Activated naive CD4-positive, alpha-beta T cell treated with anti-CD3 and anti-CD28 coated beads, Interleukin-2, amount 10 ng/mL, durations not matched to agents 7 days and 5 days (primary cell): Measurements from ENCODE around the gene PUSL1.

Source experiments
- CTCF ChIA-PET: fragments of 350-600 bp; sonication (Branson Sonifier 250); formaldehyde crosslinking; loops from one replicate; lab custom pipeline; 2021; ENCODE audit warnings: antibody characterized with exemption; lab: Charles Lee
- DNase-seq: peaks from one replicate; pipeline ENCODE4 v3.0.0-alpha.2; 2020
- H3K27ac Mint-ChIP-seq: one replicate; pipeline ENCODE4 v1.8.0; 2021; ENCODE audit warnings: mild to moderate bottlenecking, moderate library complexity, mixed read lengths
- H3K27me3 Mint-ChIP-seq: one replicate; pipeline ENCODE4 v1.8.0; 2021; ENCODE audit warnings: mild to moderate bottlenecking, mixed read lengths
- H3K36me3 Mint-ChIP-seq: one replicate; pipeline ENCODE4 v1.8.0; 2021; ENCODE audit warnings: mixed read lengths
- H3K4me1 Mint-ChIP-seq: one replicate; pipeline ENCODE4 v1.8.0; 2021; ENCODE audit warnings: mixed read lengths
- H3K4me3 Mint-ChIP-seq: one replicate; pipeline ENCODE4 v1.8.0; 2021; ENCODE audit warnings: mild to moderate bottlenecking, moderate library complexity, mixed read lengths
- H3K9me3 Mint-ChIP-seq: one replicate; pipeline ENCODE4 v1.8.0; 2021; ENCODE audit warnings: mixed read lengths

PUSL1 gene

DNA sequence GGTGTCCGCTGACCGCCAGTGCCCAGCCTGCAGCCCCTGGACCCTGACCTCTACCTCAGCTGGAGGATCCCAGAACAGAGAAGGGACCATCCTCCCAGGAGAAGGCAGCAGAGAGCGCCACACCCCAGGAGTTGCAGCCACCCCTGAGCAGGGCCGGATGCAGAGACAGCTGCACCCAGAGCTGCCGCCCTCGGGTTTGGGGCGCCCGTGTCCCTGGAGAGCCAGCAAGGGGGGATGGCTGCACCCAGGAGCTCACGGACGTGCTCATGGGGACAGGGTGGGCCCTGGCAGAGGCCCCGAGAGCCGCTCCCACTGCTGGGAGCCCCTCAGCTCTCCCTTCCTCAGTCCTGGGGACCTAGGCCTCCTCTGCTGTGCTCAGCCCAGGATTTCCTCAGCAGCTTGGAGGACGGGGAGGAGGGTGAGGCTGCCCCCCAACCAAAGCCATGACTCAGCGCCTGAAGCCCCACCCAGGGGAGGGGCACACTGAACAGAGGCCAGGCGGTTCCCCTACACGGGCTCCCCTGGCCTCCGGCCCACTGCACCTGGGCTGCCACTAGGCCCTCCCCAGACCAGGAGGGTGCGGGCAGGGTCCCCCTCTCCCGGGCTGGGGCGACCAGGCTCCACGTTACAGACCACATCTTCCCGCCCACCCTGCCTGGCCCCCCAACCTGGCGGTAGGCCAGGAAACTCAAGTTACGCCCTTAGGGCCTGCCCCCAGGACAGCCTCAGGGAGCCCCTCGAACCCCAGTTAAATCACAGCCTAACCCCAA is 2.9 kb upstream of the PUSL1 start:
- Mint-ChIP-seq H3K4me3 (peak overlapping the region; percentile 89), H3K4me1 (peaks cover 26% of the 10 kb centered on the region), H3K27me3 (no peaks in the 10 kb centered on the region), H3K27ac (peak overlapping the region; percentile 93), H3K36me3 (no peaks in the 10 kb centered on the region), H3K9me3 (no peaks in the 10 kb centered on the region)
- CTCF ChIA-PET, result interaction anchor here (0.7 to 1.5 kb wide), 9 partner anchors 9 to 322 kb away, joined by 3 to 12 read pairs (median 3); partner anchors contain the start of gene AURKAIP1
- peak; percentile 86 for DNase-seq

- Mint-ChIP-seq H3K4me3 (peak overlapping the region; percentile 89), H3K27me3 (no peaks in the 10 kb centered on the region), H3K27ac (peak overlapping the region; percentile 93), H3K4me1 (peaks cover 26% of the 10 kb centered on the region), H3K36me3 (peaks cover 3% of the 10 kb centered on the region), H3K9me3 (no peaks in the 10 kb centered on the region)
- CTCF ChIA-PET, result interaction anchor here (1.1 to 1.3 kb wide), 3 partner anchors 66 to 323 kb away, joined by 3 to 12 read pairs (median 7); partner anchors contain the start of gene AURKAIP1
- peak; percentile 52 for DNase-seq
Observed at GRCh38 chr1:1306070-1306660, 2.2 kb upstream of the PUSL1 start.

DNA sequence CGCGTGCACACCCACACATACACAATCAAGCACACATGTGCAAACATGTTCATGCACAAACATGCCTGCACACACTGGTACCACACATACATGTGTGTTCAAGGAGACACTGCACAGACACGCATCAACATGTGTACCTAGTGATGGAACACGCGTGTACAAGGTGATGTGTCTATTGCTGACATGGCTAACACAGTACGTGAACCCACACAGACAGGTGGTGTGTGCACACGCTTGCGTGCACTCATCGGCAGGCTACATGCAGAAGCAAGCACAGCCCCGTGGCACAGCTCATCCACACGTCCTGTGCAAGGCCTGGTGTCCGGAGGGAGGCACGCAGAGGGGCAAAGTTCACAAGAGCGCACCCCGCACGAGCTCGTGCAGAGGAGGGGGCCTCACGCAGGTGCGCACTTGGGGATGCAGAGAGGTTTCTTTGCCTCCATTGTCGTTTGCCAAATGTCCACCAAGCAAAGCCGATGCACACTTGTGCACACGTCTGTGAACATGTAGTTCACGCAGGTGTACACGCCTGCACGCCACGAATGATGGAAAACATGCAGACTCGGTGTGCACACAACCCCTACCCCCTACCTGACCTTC is 1.6 kb upstream of the PUSL1 start:
- peaks cover 3% of the 10 kb centered on the region for H3K36me3 Mint-ChIP-seq
- H3K9me3 Mint-ChIP-seq, result no peaks in the 10 kb centered on the region
- no peak for DNase-seq
- H3K27me3 Mint-ChIP-seq, result no peaks in the 10 kb centered on the region
- peak overlapping the region; percentile 93 for H3K27ac Mint-ChIP-seq
- peaks cover 26% of the 10 kb centered on the region for H3K4me1 Mint-ChIP-seq
- CTCF ChIA-PET, result interaction anchor here (0.5 kb wide), 1 partner anchor 289 kb away, joined by 3 read pairs; no protein-coding TSS in a partner anchor
- peak overlapping the region; percentile 89 for H3K4me3 Mint-ChIP-seq

DNA sequence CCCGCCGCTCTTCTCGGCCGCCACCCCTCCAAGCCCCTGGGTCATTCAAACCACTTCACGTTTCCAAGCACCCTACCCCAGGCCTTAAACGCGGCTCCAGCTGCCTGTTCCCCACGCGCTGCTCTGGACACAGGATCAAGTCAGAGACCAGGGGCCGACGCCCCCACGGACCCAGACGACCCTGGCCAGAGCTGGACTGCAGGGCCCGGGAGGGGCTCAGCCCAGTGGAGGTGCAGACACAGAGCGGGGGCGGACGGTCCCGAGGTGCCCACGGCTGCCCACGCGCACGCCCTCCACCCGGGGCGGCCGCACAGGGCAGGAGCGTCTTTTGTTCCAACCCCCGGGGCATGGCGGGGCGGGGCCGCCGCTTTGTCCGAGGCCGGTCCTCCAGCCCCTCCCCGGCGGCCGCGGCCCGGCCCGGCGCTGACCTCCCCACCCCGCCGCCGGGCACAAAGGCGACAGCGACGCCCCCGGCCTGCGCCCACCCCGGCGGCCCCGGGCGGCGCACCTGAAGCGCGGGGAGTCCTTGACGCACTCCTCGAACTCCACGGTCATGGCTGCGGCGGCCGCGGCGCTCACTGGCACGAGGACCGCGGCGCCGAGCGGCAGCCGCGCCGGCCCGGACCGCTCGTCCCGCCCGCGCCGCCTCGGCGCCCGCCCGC is 1.0 kb upstream of the PUSL1 start:
- Mint-ChIP-seq H3K27ac (peak overlapping the region; percentile 93), H3K4me3 (peak overlapping the region; percentile 89), H3K4me1 (peaks cover 26% of the 10 kb centered on the region), H3K27me3 (no peaks in the 10 kb centered on the region), H3K36me3 (peaks cover 3% of the 10 kb centered on the region), H3K9me3 (no peaks in the 10 kb centered on the region)
- no peak for DNase-seq
- CTCF ChIA-PET, result interaction anchor here (0.5 kb wide), 1 partner anchor 290 kb away, joined by 3 read pairs; no protein-coding TSS in a partner anchor

DNA sequence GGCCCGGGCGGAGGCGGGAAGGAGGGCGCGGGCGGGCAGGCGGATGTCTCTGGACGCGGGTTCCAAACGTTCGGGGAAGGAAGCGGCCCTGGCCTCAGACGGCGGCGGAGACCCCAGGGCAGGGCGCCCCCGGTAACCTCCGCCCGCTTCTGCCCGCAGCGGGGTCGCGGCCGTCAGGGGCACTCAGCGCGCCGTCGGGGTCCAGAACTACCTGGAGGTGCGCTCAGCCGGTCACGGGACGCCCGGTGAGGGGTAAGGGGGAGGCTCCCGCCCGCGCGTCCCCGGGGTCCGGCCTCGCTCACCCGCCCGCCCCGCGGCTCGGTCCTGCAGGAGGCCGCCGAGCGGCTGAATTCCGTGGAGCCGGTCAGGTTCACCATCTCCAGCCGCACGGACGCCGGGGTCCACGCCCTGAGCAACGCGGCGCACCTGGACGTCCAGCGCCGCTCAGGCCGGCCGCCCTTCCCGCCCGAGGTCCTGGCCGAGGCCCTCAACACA is 406 bp downstream of the PUSL1 start:
- Mint-ChIP-seq H3K36me3 (peaks cover 11% of the 10 kb centered on the region), H3K27me3 (no peaks in the 10 kb centered on the region), H3K4me1 (peaks cover 26% of the 10 kb centered on the region), H3K27ac (peak overlapping the region; percentile 89), H3K9me3 (no peaks in the 10 kb centered on the region), H3K4me3 (peak overlapping the region; percentile 84)
- no peak for DNase-seq
- CTCF ChIA-PET, result no interaction called here

- peak overlapping the region; percentile 83 for H3K27ac Mint-ChIP-seq
- no peaks in the 10 kb centered on the region for H3K27me3 Mint-ChIP-seq
- peak overlapping the region; percentile 76 for H3K4me3 Mint-ChIP-seq
- peaks cover 25% of the 10 kb centered on the region for H3K4me1 Mint-ChIP-seq
- H3K9me3 Mint-ChIP-seq, result no peaks in the 10 kb centered on the region
- peaks cover 11% of the 10 kb centered on the region for H3K36me3 Mint-ChIP-seq
- CTCF ChIA-PET, result no interaction called here
- peak; percentile 34 for DNase-seq
Observed at GRCh38 chr1:1309251-1310108, 1.1 kb downstream of the PUSL1 start.

- DNase-seq, result no peak
- H3K36me3 Mint-ChIP-seq, result peaks cover 15% of the 10 kb centered on the region
- no peaks in the 10 kb centered on the region for H3K9me3 Mint-ChIP-seq
- peaks cover 21% of the 10 kb centered on the region for H3K4me1 Mint-ChIP-seq
- peak overlapping the region; percentile 76 for H3K4me3 Mint-ChIP-seq
- CTCF ChIA-PET, result no interaction called here
- H3K27me3 Mint-ChIP-seq, result no peaks in the 10 kb centered on the region
- H3K27ac Mint-ChIP-seq, result peak overlapping the region; percentile 42
Observed at GRCh38 chr1:1310109-1310385, 1.6 kb downstream of the PUSL1 start.

DNA sequence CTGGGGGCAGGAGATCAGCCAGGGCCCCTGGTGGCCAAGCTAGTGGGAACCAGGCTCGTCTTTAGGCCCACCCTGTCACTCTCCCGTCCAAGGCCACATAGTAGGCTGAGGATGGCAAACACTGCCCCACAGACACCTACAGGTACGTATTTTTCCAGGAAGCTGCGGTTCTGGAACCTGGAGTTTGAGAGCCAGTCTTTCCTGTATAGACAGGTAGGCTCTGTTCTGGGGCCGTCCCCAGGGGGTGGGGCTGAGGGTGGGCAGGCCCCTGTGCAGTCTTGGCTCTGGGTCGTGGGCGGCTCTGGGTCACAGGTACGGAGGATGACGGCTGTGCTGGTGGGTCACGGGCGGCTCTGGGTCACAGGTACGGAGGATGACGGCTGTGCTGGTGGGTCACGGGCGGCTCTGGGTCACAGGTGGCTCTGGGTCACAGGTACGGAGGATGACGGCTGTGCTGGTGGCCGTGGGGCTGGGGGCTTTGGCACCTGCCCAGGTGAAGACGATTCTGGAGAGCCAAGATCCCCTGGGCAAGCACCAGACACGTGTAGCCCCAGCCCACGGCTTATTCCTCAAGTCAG is 2.2 kb downstream of the PUSL1 start:
- Mint-ChIP-seq H3K27ac (peak overlapping the region; percentile 14), H3K27me3 (no peaks in the 10 kb centered on the region), H3K9me3 (no peaks in the 10 kb centered on the region), H3K36me3 (peaks cover 16% of the 10 kb centered on the region), H3K4me3 (peak overlapping the region; percentile 76), H3K4me1 (peaks cover 19% of the 10 kb centered on the region)
- CTCF ChIA-PET, result no interaction called here
- no peak for DNase-seq

- no peak for DNase-seq
- Mint-ChIP-seq H3K4me1 (peaks cover 12% of the 10 kb centered on the region), H3K4me3 (no peak overlapping the region), H3K9me3 (no peaks in the 10 kb centered on the region), H3K27me3 (no peaks in the 10 kb centered on the region), H3K36me3 (peaks cover 20% of the 10 kb centered on the region), H3K27ac (no peak overlapping the region)
- CTCF ChIA-PET, result no interaction called here
Observed at GRCh38 chr1:1311107-1312104, 3.0 kb downstream of the PUSL1 start.

DNA sequence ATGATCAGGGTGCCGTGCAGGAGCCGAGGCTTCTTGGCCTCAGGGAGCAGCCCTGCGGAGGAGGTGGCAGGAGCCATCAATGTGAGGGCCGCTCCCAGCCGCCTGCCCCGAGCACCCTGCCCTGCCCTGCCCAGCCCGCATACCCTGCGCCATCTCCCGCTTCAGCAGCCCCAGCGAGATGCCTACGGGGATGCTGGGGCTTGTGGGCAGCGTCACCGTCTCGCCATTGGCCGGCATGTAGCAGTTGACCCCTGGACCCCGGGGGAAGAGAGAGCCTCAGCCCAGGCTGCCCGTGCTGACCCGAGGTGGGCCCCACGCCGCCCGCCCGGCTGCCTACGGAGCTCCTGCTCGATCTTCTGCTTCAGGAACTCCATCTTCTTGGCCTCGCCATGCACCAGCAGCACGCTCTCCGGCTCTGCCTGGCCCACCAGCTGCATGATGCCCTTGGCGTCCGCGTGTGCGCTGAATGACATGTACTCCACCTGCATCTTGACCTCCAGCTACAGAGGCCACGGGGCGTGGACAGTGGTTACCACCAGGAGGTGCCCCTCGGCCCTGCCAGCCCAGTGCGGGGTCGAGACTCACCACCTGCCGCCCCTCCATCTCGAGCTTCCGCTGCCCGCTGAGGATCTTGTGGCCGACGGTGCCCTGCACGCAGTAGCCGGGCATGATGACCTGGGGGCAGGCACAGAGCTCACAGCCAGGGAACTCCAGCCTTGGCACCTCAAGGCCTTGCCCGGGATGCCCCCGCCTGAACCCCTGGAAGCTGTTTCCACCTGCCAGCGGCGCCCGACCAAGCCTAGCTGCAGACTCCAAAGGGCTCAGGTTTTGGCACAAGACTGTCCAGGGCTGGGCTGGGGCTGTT is 4.3 kb downstream of the PUSL1 start:
- H3K4me3 Mint-ChIP-seq, result no peak overlapping the region
- H3K36me3 Mint-ChIP-seq, result peaks cover 24% of the 10 kb centered on the region
- peaks cover 7% of the 10 kb centered on the region for H3K4me1 Mint-ChIP-seq
- no peaks in the 10 kb centered on the region for H3K9me3 Mint-ChIP-seq
- H3K27ac Mint-ChIP-seq, result no peak overlapping the region
- H3K27me3 Mint-ChIP-seq, result no peaks in the 10 kb centered on the region
- DNase-seq, result no peak
- CTCF ChIA-PET, result no interaction called here

DNA sequence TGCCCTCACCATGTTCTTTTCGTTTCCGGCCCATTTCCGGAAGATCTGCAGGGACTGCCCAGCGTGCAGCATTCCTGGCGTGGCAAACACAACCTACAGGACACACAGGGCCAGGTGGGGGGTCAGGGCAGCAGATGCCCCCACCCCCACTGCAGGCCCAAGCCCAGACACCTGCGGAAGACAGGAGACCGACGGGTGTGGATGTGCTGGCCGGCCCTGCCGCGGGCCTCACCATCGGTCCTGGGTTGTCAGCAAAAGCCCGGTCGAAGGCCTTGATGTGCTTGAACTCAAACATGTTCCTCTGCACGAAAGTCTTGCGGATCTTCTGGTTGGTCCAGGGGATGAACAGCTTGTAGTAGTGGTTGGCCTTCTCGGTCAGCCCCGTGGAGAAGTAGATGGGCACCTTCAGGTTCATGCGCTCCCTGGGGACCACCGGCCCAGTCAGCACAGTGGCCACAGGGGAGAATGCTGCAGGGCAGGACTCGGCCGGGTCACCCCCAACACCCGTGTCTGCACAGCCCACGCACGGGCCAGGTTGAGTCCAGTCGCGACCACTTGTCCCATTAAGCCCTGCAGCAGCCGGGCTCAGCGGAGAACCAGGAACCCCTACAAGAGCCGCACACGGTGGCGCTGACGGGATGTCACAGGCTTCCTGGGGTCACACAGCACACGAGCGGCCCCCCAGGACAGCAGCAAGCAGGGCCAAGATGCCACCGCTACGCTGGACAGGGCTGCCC is 5.3 kb downstream of the PUSL1 start:
- Mint-ChIP-seq H3K27me3 (no peaks in the 10 kb centered on the region), H3K27ac (no peak overlapping the region), H3K36me3 (peaks cover 25% of the 10 kb centered on the region), H3K4me1 (peaks cover 7% of the 10 kb centered on the region), H3K4me3 (no peak overlapping the region), H3K9me3 (no peaks in the 10 kb centered on the region)
- CTCF ChIA-PET, result no interaction called here
- DNase-seq, result no peak
